HG03439 (cell line): Measurements from ENCODE around the gene STX7.

Experiments
- ATAC-seq: cut with Tn5 transposase; IDR thresholded peaks from one replicate; pipeline ENCODE4 v1.9.1; 2021; ENCODE audit warnings: mild to moderate bottlenecking, moderate library complexity; ENCODE audit not compliant: unreplicated experiment

The STX7 gene

DNA sequence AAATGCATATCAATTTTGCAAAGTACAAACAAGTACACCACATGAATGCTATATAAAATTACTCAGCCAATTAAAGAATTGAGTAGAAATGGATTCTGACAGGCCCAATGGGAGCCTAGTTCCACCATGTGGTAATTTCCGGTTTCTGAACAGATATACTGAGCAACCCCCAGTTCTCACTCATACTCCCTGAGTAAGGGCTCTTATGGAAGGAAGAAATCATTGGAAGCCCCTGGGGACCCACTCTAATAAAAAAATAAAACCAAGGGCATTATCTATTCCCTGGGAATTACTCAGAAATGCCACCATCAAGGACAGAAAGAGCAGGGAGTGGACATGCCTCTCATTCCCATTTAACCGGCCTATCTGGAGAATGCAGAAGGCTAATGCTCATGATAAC is 34.6 kb downstream of the STX7 start:
- ATAC-seq = no peak

- no peak for ATAC-seq
Observed at GRCh38 chr6:132476688-132477087, 36.2 kb downstream of the STX7 start.

- ATAC-seq = no peak
Observed at GRCh38 chr6:132475925-132476324, 37.0 kb downstream of the STX7 start.

- ATAC-seq = no peak
Observed at GRCh38 chr6:132471787-132472186, 41.1 kb downstream of the STX7 start.

- no peak for ATAC-seq
Observed at GRCh38 chr6:132466952-132467351, 46.0 kb downstream of the STX7 start.

DNA sequence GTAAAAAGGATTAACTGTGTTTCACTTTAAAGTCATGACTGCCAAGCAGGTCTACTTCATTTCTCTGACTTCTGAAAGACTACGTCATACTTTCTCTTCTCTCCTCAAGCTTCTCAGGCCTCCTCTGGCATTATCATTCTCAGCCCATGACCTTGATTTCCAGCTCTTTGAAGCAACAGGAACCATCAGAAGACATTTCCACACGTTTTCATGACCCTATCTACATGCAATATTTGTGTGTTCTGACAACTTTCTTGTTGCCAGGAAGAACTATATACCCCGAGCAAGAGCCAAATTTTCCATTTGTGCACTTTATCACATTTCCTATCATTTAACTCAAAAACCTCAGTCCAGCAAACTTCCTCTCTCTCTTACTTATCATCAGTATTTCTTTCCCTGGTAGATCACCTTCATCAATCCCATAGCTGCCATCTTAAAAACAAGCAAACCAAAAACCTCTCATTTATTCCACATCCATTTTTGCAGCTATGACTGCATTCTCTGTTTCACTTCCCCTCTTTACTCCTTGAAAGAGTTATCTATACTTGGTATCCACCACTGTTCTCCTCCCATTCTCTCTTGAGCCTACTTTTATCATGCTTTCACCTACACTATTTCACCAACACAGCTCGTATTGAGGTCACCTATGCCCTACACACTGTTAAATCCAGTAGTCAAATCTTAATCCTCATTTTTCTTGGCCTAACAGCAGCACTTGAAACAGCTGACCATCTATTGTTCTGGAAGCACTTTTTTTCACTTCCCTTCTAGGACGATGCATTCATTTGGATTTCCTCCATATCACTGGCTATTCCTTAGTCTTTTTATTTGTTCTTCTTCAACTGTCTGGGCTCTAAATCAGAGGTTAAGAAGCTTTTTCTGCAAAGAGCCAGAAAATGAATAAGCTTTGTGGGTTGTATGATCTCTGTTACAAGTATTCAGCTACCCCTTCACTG is 47.1 kb downstream of the STX7 start:
- no peak for ATAC-seq

DNA sequence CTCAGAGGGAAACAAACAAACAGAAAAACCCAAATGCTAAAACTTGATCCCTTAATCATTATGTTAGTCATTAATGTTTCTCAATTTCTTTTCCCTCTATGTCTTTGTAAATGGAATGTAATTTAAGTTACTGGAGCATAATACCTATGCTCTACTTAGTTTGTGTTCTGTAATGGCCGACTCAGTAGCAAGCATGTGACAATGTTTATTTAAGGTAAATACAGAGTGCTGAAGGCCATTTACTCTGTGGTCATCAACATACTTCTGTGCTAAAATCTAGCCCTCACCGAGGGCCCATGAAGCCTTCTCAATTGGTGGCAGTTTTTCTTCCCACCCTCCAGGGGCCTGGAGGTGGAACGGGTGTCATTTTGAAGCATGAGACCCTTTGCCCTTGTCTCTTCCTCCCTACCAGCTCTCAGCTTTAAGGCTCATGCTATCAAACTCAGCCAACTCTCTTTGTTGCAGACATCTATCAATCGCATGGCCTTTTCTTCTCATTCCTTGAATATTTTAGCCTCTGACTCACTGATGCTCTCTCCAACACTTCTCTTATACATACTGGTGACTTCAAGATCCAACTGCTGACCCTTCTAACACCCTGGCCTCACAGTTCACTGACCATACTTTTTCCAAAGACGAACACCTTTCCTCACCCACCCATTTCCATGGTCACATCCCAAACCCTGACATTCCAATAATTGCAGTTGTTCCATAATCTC is 48.2 kb downstream of the STX7 start:
- ATAC-seq = no peak

- ATAC-seq = no peak
Observed at GRCh38 chr6:132461958-132462357, 51.0 kb downstream of the STX7 start.

- ATAC-seq = no peak
Observed at GRCh38 chr6:132459605-132459952, 53.3 kb downstream of the STX7 start.

- ATAC-seq = no peak
Observed at GRCh38 chr6:132458887-132459604, 53.9 kb downstream of the STX7 start.

GRCh38 chr6:132456700-132457143 is 56.2 kb downstream of the STX7 start:
- peak; percentile 96 for ATAC-seq

DNA sequence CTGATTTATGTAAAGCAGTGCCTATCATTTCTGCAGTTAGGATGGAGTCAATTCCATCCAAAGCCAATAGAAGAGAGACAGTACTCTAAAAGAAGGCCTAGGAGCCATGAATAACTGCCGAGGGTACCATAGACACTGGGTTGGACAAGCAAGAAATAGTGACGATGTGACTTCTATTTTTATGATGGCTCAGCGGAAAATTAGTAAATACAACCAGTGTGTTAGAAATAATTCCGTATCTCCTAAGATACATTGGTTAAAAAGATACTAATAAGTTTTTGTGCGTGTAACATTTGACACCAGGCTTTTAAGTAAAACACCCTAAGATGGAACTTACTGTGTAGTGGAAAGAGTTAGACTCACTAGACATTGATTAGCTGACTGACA is 66.1 kb downstream of the STX7 start:
- ATAC-seq = no peak

DNA sequence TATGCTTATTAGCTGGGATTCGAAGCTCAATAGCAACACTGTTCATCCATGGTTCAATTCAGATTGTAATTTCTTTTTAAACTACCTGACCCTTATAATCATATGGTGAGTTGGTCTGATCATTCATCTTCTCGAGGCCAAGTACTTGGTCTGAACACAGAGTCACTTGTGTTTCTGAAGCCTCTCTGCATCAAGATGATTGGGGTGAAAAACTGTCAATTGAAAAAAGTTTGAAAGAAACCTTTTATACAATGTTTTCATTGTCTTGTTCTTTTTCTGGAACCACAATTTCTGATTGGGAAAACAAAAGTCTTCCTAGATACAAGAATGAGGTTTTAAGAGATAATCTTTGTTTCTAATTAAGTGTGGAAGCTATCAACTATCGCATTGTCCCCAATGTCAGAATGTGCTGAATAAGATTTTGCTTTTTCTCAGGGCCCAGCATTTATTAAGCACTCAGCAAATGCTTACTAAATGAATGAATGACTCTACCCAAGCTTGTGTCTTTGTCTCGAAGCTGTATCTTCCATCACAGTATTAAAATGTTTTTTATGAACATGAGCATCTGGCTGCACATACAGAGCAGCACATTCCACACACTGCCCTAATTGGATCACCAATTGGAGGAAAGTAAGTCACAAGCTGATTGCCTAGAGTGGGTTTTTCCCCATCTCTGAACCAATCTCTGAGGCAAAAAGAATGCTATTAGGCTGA is 66.6 kb downstream of the STX7 start:
- ATAC-seq = no peak

DNA sequence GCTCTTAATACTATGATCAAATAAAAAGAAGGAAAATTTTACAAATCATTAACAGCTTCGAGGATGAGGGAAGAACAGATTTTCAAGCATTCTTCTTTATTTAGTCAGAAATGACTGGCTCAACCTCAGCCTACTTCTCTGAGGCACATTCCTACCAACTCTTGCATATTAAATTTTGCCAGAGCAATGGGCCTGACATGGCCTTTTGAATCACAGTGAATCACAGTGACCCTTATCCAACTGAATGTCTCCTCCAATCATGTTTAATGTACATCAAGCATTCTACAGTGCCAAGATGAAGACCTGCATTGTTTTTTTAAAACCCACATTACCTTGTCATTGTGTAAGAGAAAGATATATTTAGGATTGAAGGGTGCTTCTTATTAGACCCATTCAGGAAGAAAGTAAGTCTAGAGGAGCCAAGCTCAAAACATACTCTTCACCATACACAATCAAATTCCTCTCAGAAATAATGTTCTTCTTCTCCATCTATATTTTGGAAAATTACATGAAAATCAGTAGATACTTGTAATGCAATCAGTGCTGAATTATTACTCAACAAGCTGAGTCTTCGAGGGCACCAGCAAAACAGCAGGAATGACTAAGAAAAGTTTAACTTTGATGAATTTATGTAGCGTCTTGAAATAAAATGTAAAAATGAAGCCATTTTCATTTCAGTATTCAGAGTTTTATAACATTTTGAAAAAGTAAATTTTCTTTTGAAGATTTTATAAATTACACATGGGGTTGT is 67.5 kb downstream of the STX7 start:
- ATAC-seq = no peak

DNA sequence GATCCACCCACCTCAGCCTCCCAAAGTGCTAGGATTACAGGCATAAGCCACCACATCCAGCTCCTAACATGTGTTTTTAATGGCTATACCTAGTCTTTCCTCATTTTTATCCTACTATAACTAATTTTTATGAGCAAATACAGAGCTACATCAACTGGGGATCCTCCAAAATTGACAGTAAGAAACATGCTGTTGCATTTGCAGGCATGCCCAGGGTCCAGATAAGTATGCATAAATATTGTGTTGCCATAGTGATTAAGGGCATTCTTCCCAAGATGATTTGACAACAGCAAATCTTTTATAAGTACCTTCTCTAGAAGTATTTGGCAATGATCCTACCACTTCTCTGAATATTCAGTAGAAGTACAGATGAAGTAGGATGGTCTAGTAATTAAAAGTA is 69.7 kb downstream of the STX7 start:
- ATAC-seq = no peak

GRCh38 chr6:132430110-132430509 is 82.8 kb downstream of the STX7 start:
- ATAC-seq = no peak

DNA sequence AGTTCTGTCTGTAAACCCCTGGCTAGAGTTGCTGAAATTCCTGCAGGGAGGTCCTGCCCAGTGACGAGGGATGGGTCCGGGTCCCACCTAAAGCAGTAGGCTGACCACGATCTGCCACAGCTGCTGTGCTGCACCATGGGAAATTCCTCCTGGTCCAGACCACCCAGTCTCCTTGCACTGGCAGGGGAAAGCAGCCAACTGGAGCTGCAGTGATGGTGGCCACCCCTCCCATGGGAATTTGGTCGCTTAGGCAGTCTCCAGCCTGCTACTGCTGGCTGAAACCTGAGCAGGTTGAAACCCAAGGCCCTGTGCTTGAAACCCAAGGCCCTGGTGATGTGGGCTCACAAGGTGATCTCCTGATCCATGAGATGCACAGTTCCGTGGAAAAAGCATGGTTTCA is 87.7 kb downstream of the STX7 start:
- ATAC-seq = no peak

DNA sequence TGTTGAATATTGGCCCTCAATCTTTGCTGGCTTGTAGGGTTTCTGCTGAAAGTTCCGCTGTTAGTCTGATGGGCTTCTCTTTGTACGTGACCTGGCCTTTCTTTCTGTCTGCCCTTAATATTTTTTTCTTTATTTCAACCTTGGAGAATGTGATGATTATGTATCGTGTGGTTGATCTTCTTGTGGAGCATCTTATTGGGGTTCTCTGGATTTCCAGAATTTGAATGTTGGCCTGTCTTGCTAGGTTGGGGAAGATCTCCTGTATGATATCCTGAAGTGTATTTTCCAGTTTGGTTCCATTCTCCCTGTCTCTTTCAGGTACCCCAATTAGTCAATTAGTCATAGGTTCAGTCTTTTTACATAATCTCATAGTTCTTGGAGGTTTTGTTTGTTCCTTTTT is 89.1 kb downstream of the STX7 start:
- ATAC-seq = no peak

- no peak for ATAC-seq
Observed at GRCh38 chr6:132418235-132418965, 94.5 kb downstream of the STX7 start.

DNA sequence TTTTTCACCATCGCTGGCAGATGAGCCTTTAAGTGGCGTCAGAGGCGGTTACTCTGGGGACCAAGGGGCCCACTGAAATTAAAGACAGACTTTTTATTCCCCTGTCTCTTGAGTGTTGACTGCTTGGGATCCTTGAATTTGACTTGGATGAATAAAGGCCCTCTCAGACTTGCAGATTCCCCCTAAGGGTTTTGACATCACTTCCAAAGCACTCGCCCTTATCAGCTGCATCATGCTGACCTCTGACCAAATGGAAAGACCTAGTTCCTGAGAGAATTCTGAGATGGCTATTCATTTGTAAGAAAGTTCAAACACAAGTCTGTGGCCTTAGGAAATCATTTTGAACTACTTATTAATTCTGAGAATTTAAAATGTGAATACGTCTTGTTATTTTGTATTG is 98.2 kb downstream of the STX7 start:
- no peak for ATAC-seq
